Ishikawa (cell line): ENCODE measurements around the gene PPWD1.

Source experiments
- CEBPB ChIP-seq: IDR thresholded peaks from 2 replicates; pipeline ENCODE4 v1.6.1; 2012
- CREB1 ChIP-seq: IDR thresholded peaks from 2 replicates; pipeline ENCODE4 v1.6.1; 2012; ENCODE audit warnings: low read depth
- EGR1 ChIP-seq: IDR thresholded peaks from 2 replicates; pipeline ENCODE4 v1.6.1; 2012
- EP300 ChIP-seq: IDR thresholded peaks from 2 replicates; pipeline ENCODE4 v1.6.1; 2012; ENCODE audit warnings: borderline replicate concordance
- FOXM1 ChIP-seq: IDR thresholded peaks from 2 replicates; pipeline ENCODE4 v1.6.1; 2012; ENCODE audit warnings: low read depth, borderline replicate concordance
- MAX ChIP-seq: IDR thresholded peaks from 2 replicates; pipeline ENCODE4 v1.6.1; 2012
- NFIC ChIP-seq: IDR thresholded peaks from 2 replicates; pipeline ENCODE4 v1.6.1; 2012
- RAD21 ChIP-seq: IDR thresholded peaks from 2 replicates; pipeline ENCODE4 v1.6.1; 2012; ENCODE audit warnings: low read depth
- TAF1 ChIP-seq: IDR thresholded peaks from 2 replicates; pipeline ENCODE4 v1.6.1; 2012; ENCODE audit warnings: low read depth, mild to moderate bottlenecking
- TCF12 ChIP-seq: IDR thresholded peaks from 2 replicates; pipeline ENCODE4 v1.6.1; 2012; ENCODE audit warnings: low read depth
- TEAD4 ChIP-seq: IDR thresholded peaks from 2 replicates; pipeline ENCODE4 v1.6.1; 2012
- YY1 ChIP-seq: IDR thresholded peaks from 2 replicates; pipeline ENCODE4 v1.6.1; 2012; ENCODE audit warnings: low read depth
- ZBTB7A ChIP-seq: IDR thresholded peaks from 2 replicates; pipeline ENCODE4 v1.6.1; 2012; ENCODE audit warnings: low read depth
- TF ChIP-seq, protein P1 (sequence below): IDR thresholded peaks from 2 replicates; pipeline ENCODE4 v1.6.1; 2012
- TF ChIP-seq, protein P2 (sequence below): IDR thresholded peaks from 2 replicates; pipeline ENCODE4 v1.6.1; 2012; ENCODE audit warnings: low read depth, mild to moderate bottlenecking

PPWD1 gene

DNA sequence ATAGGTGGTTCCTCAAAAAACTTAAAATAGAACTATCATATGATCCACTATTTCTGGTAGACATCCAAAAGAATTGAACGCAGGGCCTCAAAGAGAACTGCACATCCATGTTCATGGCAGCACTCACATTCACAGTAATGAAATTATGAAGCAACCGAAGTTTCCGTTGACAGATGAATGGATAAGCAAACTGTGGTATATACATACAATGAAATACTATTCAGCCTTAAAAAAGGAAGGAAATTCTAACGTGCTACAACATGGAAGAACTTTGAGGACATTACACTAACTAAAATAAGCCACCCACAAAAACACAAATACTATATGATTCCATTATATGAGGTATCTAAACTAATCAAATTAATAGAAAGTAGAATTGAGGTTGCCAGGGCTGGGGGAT lies 18.6 kb upstream of the PPWD1 start:
- no peak for TF ChIP-seq TEAD4
- TF ChIP-seq, protein P1, sequence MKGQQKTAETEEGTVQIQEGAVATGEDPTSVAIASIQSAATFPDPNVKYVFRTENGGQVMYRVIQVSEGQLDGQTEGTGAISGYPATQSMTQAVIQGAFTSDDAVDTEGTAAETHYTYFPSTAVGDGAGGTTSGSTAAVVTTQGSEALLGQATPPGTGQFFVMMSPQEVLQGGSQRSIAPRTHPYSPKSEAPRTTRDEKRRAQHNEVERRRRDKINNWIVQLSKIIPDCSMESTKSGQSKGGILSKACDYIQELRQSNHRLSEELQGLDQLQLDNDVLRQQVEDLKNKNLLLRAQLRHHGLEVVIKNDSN = no peak
- no peak for TF ChIP-seq EP300
- no peak for TF ChIP-seq MAX
- TF ChIP-seq TAF1 = no peak
- TF ChIP-seq ZBTB7A = no peak
- TF ChIP-seq CEBPB = no peak
- TF ChIP-seq NFIC = no peak
- TF ChIP-seq CREB1 = no peak
- no peak for TF ChIP-seq EGR1
- no peak for TF ChIP-seq TCF12

DNA sequence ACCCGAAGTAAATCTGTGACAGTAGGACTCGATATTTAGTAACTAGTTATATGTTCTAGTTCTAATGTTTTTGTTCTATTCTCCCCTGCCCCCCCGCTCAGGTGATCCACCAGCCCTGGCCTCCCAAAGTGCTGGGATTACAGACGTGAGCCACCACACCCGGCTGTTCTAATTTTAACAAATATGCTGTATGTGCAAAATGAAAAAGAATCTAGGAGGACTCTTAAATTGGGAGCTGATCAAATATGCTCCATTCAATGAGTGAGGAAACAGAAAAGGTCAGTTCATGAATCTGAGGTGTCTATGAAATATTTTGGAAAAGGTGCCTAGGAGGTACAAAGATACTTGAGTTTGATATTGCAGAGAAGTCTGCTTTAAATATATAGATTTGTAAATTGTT lies 17.0 kb upstream of the PPWD1 start:
- TF ChIP-seq, protein P2, sequence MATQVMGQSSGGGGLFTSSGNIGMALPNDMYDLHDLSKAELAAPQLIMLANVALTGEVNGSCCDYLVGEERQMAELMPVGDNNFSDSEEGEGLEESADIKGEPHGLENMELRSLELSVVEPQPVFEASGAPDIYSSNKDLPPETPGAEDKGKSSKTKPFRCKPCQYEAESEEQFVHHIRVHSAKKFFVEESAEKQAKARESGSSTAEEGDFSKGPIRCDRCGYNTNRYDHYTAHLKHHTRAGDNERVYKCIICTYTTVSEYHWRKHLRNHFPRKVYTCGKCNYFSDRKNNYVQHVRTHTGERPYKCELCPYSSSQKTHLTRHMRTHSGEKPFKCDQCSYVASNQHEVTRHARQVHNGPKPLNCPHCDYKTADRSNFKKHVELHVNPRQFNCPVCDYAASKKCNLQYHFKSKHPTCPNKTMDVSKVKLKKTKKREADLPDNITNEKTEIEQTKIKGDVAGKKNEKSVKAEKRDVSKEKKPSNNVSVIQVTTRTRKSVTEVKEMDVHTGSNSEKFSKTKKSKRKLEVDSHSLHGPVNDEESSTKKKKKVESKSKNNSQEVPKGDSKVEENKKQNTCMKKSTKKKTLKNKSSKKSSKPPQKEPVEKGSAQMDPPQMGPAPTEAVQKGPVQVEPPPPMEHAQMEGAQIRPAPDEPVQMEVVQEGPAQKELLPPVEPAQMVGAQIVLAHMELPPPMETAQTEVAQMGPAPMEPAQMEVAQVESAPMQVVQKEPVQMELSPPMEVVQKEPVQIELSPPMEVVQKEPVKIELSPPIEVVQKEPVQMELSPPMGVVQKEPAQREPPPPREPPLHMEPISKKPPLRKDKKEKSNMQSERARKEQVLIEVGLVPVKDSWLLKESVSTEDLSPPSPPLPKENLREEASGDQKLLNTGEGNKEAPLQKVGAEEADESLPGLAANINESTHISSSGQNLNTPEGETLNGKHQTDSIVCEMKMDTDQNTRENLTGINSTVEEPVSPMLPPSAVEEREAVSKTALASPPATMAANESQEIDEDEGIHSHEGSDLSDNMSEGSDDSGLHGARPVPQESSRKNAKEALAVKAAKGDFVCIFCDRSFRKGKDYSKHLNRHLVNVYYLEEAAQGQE = no peak

DNA sequence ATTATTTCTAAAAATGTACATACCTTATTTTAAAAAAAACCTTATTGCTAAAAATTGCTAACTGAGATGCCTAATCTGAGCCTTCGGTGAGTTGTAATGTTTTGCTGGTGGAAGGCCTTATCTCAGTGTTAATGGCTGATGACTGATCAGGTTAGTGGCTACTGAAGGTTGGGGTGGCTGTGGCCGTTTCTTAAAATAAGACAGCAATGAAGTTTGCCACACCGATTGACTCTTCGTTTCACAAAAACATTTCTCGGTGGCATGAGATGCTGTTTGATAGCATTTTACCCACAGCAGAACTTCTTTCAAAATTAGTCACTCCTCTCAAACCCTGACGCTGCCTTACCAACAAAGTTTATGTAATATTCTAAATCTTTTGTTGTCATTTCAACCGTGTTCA lies 14.8 kb upstream of the PPWD1 start:
- TF ChIP-seq, protein P2 = no peak
- no peak for TF ChIP-seq TAF1
- TF ChIP-seq FOXM1 = no peak
- no peak for TF ChIP-seq RAD21
- no peak for TF ChIP-seq ZBTB7A
- TF ChIP-seq EP300 = no peak
- no peak for TF ChIP-seq CREB1
- TF ChIP-seq EGR1 = no peak
- no peak for TF ChIP-seq YY1
- TF ChIP-seq, protein P1 = no peak

GRCh38 chr5:65553941-65554340 lies 9.2 kb upstream of the PPWD1 start:
- TF ChIP-seq CEBPB (no peak), MAX (no peak), FOXM1 (no peak), RAD21 (no peak), NFIC (no peak), YY1 (no peak), ZBTB7A (no peak), TEAD4 (no peak), TAF1 (no peak)
- TF ChIP-seq, protein P2 = no peak
- TF ChIP-seq, protein P1 = no peak

DNA sequence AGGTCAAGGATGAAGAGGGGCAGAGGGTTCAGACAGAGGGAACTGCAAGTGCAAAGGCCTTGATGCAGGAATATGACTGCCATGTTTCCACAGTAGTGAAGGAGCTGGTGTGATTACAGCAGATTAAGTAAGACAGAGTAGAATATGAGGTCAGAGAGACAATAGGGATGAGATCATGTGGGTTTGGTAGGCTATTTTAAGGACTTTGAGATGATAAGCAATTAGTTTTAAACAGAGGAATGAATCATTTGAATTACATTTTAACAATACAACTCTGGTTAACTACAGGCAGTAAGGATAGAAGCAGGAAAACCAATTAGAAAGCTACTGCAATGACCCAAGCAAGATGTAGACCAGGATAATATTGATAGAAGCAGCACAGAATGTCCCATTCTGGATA lies 7.8 kb upstream of the PPWD1 start:
- TF ChIP-seq EGR1 (no peak), TAF1 (no peak), YY1 (no peak), FOXM1 (no peak), RAD21 (no peak), TEAD4 (no peak), CREB1 (no peak), NFIC (no peak), TCF12 (no peak), ZBTB7A (no peak), EP300 (no peak), CEBPB (no peak), MAX (no peak)
- TF ChIP-seq, protein P1 = no peak
- TF ChIP-seq, protein P2 = no peak
